ENCODE data around the gene PTPRD.

The PTPRD gene

GRCh38 chr9:8604201-8604600 lies 2008.6 kb downstream of the PTPRD start:
- TF ChIP-seq, protein P1, sequence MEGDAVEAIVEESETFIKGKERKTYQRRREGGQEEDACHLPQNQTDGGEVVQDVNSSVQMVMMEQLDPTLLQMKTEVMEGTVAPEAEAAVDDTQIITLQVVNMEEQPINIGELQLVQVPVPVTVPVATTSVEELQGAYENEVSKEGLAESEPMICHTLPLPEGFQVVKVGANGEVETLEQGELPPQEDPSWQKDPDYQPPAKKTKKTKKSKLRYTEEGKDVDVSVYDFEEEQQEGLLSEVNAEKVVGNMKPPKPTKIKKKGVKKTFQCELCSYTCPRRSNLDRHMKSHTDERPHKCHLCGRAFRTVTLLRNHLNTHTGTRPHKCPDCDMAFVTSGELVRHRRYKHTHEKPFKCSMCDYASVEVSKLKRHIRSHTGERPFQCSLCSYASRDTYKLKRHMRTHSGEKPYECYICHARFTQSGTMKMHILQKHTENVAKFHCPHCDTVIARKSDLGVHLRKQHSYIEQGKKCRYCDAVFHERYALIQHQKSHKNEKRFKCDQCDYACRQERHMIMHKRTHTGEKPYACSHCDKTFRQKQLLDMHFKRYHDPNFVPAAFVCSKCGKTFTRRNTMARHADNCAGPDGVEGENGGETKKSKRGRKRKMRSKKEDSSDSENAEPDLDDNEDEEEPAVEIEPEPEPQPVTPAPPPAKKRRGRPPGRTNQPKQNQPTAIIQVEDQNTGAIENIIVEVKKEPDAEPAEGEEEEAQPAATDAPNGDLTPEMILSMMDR (IDR thresholded peaks at IDR 0.05; ENCODE audit: control extremely low read depth, extremely low read depth, low read depth, missing control alignments), result no peak
- POLR2A ChIA-PET, result no interaction called here
- CTCF ChIA-PET, result no interaction called here
- no peak for DNase-seq (ENCODE audit: extremely low spot score)

DNA sequence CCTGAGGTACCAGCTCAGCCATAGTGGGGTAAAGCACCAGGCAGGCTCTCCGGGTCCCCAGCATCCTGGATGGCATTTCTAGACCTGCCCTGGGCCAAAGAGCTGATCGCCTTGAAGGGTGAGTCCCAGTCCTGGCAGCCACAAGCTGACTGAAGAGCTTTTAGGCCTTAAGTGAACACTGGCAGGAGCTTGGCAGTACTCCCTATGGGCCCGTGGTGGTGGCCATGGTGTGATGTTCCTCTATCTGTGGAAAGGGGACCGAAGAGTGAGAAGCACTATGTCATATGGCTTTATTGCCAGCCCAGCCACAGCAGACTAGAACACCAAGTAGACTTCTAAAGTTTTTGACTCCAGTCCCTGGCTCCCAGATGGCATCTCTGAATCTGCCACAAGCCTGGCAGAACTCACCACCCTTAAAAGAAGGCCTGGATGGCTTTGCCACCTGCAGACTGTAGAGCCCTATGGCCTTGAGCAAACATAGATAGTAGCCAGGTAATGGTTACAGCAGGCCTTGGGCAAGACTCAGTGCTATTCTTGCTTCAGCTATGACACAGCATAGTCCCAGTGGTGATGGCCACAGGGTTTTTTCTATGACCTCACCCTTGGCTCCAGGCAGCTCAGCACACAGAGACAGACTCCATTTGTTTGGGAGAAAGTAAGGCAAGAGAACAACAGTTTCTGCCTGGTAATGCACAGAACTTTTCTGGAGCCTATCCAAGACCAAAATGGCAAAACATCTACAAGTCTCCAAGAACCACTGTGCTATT lies 2011.7 kb downstream of the PTPRD start:
- TF ChIP-seq, protein P1 (IDR thresholded peaks at IDR 0.05; ENCODE audit: control extremely low read depth, extremely low read depth, low read depth, missing control alignments), result no peak
- DNase-seq (ENCODE audit: extremely low spot score), result no peak
- POLR2A ChIA-PET, result no interaction called here
- CTCF ChIA-PET, result interaction anchor here (1.1 kb wide), 1 partner anchor 25 kb away, joined by 3 read pairs; no protein-coding TSS in a partner anchor

GRCh38 chr9:8599937-8600336 lies 2012.9 kb downstream of the PTPRD start:
- TF ChIP-seq, protein P1 (IDR thresholded peaks at IDR 0.05; ENCODE audit: control extremely low read depth, extremely low read depth, low read depth, missing control alignments), result no peak
- DNase-seq (ENCODE audit: extremely low spot score), result no peak
- POLR2A ChIA-PET, result no interaction called here
- CTCF ChIA-PET, result no interaction called here

- POLR2A ChIA-PET, result no interaction called here
- TF ChIP-seq, protein P1 (IDR thresholded peaks at IDR 0.05; ENCODE audit: control extremely low read depth, extremely low read depth, low read depth, missing control alignments), result no peak
- CTCF ChIA-PET, result interaction anchor here (1.4 kb wide), 1 partner anchor 12 kb away, joined by 4 read pairs; no protein-coding TSS in a partner anchor
- no peak for DNase-seq (ENCODE audit: extremely low spot score)
Measured at GRCh38 chr9:8589476-8589875, 2023.3 kb downstream of the PTPRD start.

DNA sequence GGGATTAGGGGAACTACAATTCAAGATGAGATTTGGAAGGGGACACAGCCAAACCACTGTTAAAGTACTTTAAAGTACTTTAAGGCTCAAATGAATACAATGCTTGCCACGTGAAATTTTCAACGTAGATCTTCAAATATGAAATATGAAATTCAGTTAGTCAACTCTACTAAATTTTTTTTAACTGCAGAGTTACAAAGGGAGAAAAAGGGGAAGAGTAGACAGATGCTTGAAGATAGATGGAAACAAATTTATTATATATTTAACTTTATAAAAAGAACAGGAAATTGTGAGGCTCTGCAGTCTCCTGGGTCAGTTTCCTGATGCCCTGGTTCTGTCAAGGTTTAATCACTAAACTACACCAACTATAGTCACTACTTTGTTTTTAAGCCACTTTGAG lies 2027.8 kb downstream of the PTPRD start:
- ChIA-PET CTCF (no interaction called here), POLR2A (no interaction called here)
- TF ChIP-seq, protein P1 (IDR thresholded peaks at IDR 0.05; ENCODE audit: control extremely low read depth, extremely low read depth, low read depth, missing control alignments), result no peak
- DNase-seq (ENCODE audit: extremely low spot score), result no peak

GRCh38 chr9:8579661-8580060 lies 2033.1 kb downstream of the PTPRD start:
- DNase-seq (ENCODE audit: extremely low spot score), result no peak
- TF ChIP-seq, protein P1 (IDR thresholded peaks at IDR 0.05; ENCODE audit: control extremely low read depth, extremely low read depth, low read depth, missing control alignments), result no peak
- ChIA-PET POLR2A (no interaction called here), CTCF (no interaction called here)
